Skeletal muscle cell (primary cell): ENCODE results near the gene MACROD2.
A peak's percentile ranks its signal among the peaks of the same experiment; 100 is the strongest.

Experiments used
- DNase-seq: peaks from one replicate; pipeline ENCODE4 v3.0.0-alpha.2; 2010; ENCODE audit warnings: low read depth
- H3K4me3 ChIP-seq: 2 replicates; pipeline ENCODE4 v1.5.1; 2011; ENCODE audit warnings: low read depth, mild to moderate bottlenecking, control low read depth, low read length, moderate library complexity

Gene MACROD2

GRCh38 chr20:14488212-14488611 is 492.9 kb downstream of the MACROD2 start:
- no peak overlapping the region for H3K4me3 ChIP-seq
- DNase-seq, result no peak

GRCh38 chr20:14488756-14489479 is 493.6 kb downstream of the MACROD2 start:
- no peak overlapping the region for H3K4me3 ChIP-seq
- DNase-seq, result no peak

- no peak overlapping the region for H3K4me3 ChIP-seq
- DNase-seq, result no peak
Measured at GRCh38 chr20:14489544-14489943, 494.2 kb downstream of the MACROD2 start.

DNA sequence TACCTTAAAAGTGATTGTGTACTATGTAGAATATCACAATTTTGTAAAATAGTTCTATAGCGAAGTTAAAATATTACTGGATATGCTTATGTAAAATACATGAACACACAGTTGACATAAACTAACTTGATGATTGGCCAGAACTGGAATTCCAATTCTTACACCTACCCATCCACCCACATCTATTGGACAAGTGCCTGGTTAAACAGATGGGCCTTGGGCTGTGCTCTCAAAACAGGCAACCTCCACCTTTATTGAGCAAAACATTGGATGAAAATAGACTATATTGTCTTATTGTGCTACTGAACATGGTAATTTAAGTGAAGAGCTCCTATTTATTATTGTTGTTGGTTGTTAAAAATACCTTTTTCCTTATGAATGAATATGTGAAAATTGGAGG is 496.1 kb downstream of the MACROD2 start:
- DNase-seq, result no peak
- H3K4me3 ChIP-seq, result no peak overlapping the region

DNA sequence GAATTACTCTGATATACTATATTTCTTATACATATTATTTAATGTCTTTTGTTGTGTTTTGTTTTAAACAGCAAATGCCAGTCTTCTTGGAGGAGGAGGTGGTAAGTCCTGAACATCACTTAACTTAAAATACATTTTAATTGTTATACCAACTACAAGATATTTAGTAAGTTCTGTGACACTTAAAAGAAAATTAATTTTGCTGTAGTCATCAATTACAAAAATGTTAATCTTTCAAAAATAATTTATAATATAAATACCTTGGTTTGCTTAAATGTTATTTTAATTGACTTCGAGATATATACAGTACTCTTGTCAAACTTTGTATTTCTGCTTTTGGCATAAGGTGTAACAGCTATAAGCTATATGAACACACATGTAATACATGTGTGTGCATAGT is 498.1 kb downstream of the MACROD2 start:
- H3K4me3 ChIP-seq, result no peak overlapping the region
- no peak for DNase-seq

DNA sequence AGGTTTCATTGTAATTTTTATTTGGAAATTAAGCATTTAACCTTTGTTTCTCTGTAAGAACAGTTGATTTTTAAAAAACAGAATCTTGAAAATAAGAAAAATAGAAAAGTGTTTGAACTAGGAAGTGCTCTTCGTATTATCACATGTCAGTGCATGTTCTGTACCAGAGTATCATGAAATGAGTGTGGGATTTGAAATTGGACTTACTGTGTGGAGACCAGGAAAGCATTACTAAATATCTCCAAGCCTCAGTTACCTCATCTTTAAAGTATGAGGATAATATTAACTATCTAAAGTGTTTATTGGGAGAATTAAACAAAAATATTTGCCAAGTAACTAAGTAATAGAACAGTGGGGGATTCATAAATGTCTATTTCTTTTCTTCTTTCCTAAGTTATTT is 499.0 kb downstream of the MACROD2 start:
- no peak for DNase-seq
- no peak overlapping the region for H3K4me3 ChIP-seq

GRCh38 chr20:14495066-14495465 is 499.8 kb downstream of the MACROD2 start:
- no peak overlapping the region for H3K4me3 ChIP-seq
- no peak for DNase-seq

- DNase-seq, result peak; percentile 7
- H3K4me3 ChIP-seq, result no peak overlapping the region
Measured at GRCh38 chr20:14497004-14497403, 501.7 kb downstream of the MACROD2 start.

DNA sequence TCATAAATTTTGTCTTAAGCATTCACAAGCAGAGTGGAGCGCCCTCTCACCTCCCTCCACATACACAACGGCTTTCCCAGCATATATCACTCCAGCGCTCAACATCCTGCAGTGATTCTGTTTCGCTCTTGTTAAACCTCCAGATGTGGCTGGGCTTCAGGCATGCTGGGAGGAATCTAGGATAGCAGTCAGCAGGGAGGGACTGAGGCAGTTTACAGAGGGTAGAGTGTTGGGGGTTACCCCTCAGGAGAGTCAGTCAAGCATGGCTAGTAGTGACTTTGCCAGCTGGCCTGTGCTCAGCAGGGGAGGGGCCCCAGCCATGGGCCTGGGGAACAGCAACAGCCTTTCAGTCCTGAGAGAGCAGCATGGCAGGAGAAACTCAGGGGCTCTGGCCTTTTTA is 503.5 kb downstream of the MACROD2 start:
- peak; percentile 31 for DNase-seq
- no peak overlapping the region for H3K4me3 ChIP-seq

DNA sequence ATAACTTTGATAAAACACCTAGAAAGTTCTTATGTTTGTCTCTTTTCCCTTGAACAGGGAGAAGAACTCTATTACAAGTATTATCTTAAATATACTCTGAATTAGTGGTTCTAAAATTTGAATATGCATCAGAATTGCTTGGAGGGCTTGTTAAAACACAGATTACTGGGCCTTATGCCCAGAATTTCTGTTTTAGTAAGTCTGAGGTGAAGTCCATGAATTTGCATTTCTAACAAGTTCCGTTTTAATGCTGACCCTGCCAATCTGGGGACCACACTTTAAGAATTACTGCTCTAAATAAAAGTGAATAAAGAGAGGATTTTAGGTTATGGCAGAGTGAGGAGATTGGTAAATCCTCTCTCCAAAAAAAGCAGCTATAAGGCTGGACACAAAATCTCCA is 510.2 kb downstream of the MACROD2 start:
- no peak overlapping the region for H3K4me3 ChIP-seq
- no peak for DNase-seq

DNA sequence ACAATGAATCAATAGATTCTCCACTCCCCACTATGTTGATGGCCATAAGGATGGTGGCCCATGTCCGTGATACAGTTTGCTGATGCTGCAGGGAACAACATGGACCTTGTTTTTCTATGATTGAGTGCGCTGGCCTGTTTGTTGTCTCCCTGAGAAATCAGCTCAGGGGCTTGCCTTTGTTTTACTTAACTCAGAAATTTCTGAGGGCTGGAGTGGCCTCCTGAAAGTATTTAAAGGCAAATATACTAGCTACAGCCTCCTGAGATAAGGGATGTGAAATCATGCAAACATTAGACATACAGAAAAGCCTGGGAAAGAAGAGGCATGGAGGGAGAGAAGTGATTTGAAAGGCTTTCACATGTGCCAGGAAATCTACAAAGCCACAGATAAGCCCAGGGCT is 512.4 kb downstream of the MACROD2 start:
- no peak for DNase-seq
- H3K4me3 ChIP-seq, result no peak overlapping the region

DNA sequence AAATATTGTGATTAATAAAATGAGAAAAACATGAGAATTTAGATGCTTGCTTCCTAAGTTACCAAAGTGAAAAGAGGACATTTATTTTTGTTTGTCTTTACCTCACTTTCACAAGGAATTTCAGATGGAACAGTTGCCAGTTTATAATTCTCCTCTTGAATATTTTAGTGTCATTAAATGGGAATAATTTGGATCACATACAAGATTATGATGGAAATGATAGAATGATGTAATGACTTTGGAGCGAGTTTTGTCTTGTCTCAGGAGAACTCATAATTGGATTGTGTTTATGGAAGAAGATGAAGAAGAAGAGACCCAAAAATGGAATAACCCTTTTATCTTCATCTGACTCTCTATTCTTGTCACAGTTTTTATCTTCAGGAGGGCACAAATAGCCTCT is 515.0 kb downstream of the MACROD2 start:
- DNase-seq, result no peak
- no peak overlapping the region for H3K4me3 ChIP-seq

DNA sequence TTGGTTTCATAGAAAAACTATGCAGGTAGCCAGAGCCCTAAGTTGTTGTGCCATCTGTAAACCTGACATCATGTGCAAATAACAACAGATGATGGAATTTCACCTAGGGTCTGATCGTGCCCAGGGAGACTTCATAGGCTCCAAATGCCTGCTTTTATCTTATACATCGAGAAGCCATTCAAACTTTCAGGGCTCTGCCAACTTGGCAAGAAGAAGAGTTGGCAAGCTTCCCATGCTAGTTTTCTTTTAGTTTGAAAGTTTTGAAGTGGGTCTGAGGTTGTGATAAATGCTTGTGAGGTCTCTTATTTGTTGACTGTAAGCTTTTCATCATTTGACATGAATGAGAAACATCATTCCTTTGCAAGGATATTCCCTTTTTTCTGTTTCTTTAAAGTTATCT is 517.5 kb downstream of the MACROD2 start:
- H3K4me3 ChIP-seq, result no peak overlapping the region
- no peak for DNase-seq

DNA sequence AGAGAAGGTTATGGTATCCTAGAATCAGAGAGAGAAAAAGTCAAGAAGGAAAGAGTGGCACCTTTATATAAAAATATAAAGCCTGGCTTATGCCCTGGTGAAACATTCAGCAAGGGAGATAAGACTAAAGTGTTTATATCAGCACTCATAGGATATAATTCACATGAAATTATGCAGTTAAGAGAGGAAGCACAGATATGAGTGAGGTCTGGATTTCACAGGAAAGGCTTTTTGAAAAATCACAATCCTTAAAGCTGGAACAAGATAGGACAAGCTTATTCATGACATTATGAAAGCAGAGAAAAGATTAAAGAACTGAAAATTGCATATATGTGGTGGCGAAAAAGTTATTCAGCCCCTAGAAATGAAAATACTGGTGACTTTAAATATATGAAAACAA is 523.3 kb downstream of the MACROD2 start:
- no peak for DNase-seq

DNA sequence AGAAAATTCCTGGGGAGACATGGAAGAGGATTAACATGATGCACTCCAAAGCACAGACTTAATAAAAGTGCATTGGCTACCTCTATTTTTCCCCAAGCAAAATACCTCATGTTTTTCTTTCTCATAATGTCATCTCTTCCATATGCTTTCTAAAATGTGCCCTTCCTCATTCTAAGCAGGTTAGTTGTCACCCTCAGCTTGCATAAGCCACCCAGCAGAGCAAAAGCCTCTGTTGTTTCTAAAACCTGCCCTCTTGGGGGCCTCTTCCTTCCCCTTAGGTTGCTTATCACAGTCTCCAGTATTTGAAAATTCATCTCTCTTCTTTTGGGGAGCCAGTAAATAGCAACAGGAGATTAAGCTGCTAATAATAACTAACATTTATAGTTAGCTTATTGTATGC is 525.7 kb downstream of the MACROD2 start:
- no peak overlapping the region for H3K4me3 ChIP-seq
- no peak for DNase-seq

More for the DNA sequence above, 523.3 kb downstream of the MACROD2 start:
- no peak overlapping the region for H3K4me3 ChIP-seq

DNA sequence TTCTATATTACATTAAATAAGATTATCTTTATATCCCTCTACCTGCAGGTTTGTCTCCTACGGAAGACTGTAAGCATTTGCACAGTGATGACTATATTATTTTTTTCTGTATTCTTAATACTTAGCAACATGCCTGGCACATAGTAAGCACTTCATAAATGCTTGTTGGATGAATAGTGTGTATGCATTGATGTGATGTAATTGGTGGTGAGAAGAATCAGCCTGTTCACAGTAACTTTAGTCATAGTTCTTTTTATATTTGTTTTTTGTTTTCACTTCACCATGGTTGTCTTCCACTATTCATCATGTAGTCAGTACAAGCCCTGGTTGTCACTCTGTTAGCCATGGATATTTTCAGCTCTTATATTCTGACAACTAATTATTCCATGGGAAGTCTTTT is 526.1 kb downstream of the MACROD2 start:
- DNase-seq, result peak; percentile 8
- H3K4me3 ChIP-seq, result no peak overlapping the region

GRCh38 chr20:14522595-14522994 is 527.3 kb downstream of the MACROD2 start:
- DNase-seq, result no peak
- no peak overlapping the region for H3K4me3 ChIP-seq

GRCh38 chr20:14523090-14523489 is 527.8 kb downstream of the MACROD2 start:
- peak; percentile 10 for DNase-seq
- H3K4me3 ChIP-seq, result no peak overlapping the region

DNA sequence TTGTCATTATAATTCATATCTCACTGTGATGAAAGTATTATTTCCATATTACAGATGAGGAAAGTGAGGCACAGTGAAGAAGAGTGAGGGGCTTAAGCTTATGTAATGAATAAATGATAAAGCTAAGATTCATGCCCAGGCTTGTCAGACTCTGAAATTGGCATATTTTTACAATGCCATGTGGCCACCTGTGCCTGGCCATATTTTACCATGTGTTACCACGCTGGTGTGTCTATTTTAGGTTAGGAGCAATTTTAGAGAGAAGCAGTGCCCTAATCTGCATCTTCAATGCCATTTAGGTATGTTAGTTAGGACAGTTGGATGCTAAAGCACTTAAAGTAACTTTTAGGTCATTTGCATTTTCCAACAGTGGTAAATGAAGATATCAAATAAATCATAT is 530.1 kb downstream of the MACROD2 start:
- H3K4me3 ChIP-seq, result no peak overlapping the region
- DNase-seq, result no peak

DNA sequence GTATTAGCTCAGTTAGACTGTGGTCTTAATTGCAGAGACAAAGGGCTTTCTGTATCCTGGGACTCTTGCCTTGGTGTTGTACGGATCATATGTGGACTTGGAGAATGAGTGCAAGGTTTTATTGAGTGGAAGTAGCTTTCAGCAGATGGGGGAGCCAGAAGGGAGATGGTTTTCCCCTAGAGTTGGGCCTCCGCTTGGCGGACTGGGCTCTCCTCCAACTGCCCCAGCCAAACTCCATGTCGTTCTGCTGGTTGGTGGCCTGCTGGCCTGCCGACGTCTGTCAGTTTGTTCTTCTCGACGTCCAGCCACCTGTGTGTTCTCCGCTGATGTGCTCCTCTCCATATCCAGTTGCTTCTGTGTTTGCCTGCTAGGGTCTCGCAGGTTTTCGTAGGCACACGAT is 531.6 kb downstream of the MACROD2 start:
- DNase-seq, result no peak
- H3K4me3 ChIP-seq, result no peak overlapping the region

DNA sequence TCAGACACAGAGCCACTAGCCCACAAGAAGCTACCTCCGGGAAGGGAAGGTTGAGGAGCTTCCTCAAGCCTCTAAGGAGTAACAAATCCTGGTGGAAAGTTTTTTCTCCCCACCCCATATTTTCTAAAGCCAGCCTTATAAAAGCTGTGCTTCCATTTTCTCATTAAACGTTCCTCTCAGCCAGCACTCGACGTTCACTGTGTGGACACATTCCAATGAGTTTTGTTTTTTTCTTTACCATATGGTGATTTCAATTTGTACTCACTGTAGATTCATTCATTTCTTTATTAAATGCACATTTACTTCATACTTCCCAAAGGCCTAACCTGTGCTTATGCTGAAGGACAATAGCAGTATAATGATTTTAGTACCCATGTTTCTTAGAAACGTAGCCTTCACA is 536.5 kb downstream of the MACROD2 start:
- H3K4me3 ChIP-seq, result no peak overlapping the region
- no peak for DNase-seq

DNA sequence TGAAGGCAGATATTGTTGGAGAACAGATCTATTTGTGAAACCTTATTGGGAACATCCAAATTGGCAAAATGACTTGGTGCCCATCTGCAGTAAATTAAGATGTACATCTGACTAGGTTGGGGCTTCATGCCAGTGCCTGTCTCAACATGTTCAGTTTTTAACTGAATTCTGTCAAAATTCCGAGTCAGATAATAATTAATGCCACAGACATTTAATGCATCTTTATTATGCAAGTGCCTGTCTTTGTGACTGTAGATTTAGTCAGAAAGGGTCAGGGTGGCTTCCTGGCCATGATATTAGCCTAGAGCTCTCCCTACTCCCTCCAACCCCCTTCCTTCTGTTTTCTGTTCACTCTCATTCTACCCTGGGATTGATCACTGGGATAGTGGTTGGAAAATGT is 541.4 kb downstream of the MACROD2 start:
- no peak for DNase-seq
- no peak overlapping the region for H3K4me3 ChIP-seq
